Erythroblast (primary cell): ENCODE measurements around the gene TRIP13.

Experiments
- GATA1 ChIP-seq: IDR thresholded peaks from 2 replicates; pipeline ENCODE4 v1.6.1; 2011; ENCODE audit warnings: low read depth, mild to moderate bottlenecking, control low read depth, low read length, moderate library complexity
- POLR2A ChIP-seq: IDR thresholded peaks from 2 replicates; pipeline ENCODE4 v1.6.1; 2011; ENCODE audit warnings: mild to moderate bottlenecking, low read length

GRCh38 chr5:867300-867870 is 25.3 kb upstream of the TRIP13 start:
- TF ChIP-seq POLR2A: no peak
- TF ChIP-seq GATA1: no peak
